Esophagus squamous epithelium (tissue), 5 donors: ENCODE results near the gene VPREB3. TPM values are rescaled to one million over a fixed set of nuclear protein-coding genes. Genes with fewer than 3 reads are reported as not detected.
A peak's percentile ranks its signal among the peaks of the same experiment; 100 is the strongest.

Source experiments
- DNase-seq: peaks from one replicate; lab custom pipeline; 2025; lab: John Stamatoyannopoulos, UW
- H3K27ac ChIP-seq, 4 donors: fragments of 200-600 bp; sonication (generic); one replicate each; pipeline ENCODE4 v1.5.1; 2016 to 2019; ENCODE audit warnings: mild to moderate bottlenecking in 1 of 4
- H3K27me3 ChIP-seq, 4 donors: fragments of 200-600 bp; sonication (generic); 1 replicate in 3 of 4; 2 replicates in 1 of 4; pipeline versions ENCODE4 v1.5.1 to v1.6.0; 2017 to 2021; ENCODE audit warnings: antibody characterized with exemption in 1 of 4
- H3K36me3 ChIP-seq, 3 donors: fragments of 200-600 bp; sonication (generic); one replicate each; pipeline ENCODE4 v1.5.1; 2016 to 2019
- H3K4me1 ChIP-seq, 3 donors: fragments of 200-600 bp; sonication (generic); one replicate each; pipeline ENCODE4 v1.5.1; 2017 to 2019
- H3K4me3 ChIP-seq, 4 donors: fragments of 200-600 bp; sonication (generic); 1 replicate in 3 of 4; 2 replicates in 1 of 4; pipeline ENCODE4 v1.5.1; 2016 to 2019; ENCODE audit warnings: mild to moderate bottlenecking in 2 of 4, moderate library complexity in 1 of 4
- H3K9me3 ChIP-seq, 3 donors: fragments of 200-600 bp; sonication (generic); one replicate each; pipeline ENCODE4 v1.5.1; 2016 to 2019
- POLR2A ChIP-seq, 4 donors: fragments of 450-650 bp; IDR thresholded peaks; one replicate each; pipeline ENCODE4 v1.6.1; 2017; ENCODE audit warnings: antibody characterized with exemption in 4 of 4, mild to moderate bottlenecking in 4 of 4, moderate library complexity in 3 of 4
- WGBS, 2 donors: methylation state at CpG; one replicate each; pipeline ENCODE4 v1.1.5; 2018; 5-methylcytosine and 5-hydroxymethylcytosine counted together
- intact Hi-C: fragments of 100-400 bp; cut with DNase I; formaldehyde crosslinking; loops from one replicate; pipeline ENCODE4 v1.15.0; 2022
- total RNA-seq, 4 donors: library from RNA; depleted of rRNA; stranded (reverse); fragments of >200 nt; gene quantifications; one replicate each; pipeline ENCODE4 v1.1.0, GENCODE V29; 2016
- TF ChIP-seq, protein P1 (sequence below), 6 experiments: fragments of 450-650 bp in 4 of 6; fragments of 200-600 bp in 2 of 6; sonication (generic) in 2 of 6; IDR thresholded peaks; one replicate each; pipeline ENCODE4 v1.5.1; 2016 to 2019; ENCODE audit warnings: antibody characterized with exemption in 6 of 6, mild to moderate bottlenecking in 4 of 6, moderate library complexity in 4 of 6
- donor health status: DM: yes; HTN: yes; CAD: no.

Gene VPREB3, protein sequence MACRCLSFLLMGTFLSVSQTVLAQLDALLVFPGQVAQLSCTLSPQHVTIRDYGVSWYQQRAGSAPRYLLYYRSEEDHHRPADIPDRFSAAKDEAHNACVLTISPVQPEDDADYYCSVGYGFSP
- total RNA-seq = not detected

DNA sequence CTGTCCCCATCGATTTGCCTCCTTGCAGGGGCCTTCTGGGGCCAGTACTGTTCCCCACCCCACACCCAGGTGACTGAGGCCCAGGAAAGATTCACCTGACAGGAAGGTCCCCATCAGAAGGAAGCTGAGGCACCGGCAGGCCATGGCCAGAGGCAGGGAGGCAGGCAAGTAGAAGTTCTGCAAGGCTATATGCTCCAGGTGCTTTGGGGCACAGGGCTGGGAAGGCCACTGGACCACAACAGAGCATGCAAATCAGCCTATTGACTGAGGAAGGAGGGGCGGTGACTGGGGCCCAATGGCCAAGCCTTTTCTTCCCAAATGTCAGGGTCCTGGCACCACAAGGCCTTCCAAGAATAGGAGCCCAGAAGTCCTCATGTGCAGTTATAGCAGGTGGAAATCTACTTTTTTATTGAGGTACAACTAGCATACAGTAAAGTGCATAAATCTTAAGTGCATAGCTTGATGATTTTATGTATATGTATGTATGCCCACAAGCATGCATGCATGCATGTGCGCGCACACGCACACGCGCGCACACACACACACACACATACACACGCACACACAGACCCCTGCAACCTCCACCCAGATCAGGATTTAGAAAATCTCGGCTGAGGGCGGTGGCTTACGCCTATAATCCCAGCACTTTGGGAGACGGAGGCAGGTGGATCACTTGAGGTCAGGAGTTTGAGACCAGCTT lies at the start of gene VPREB3:
TSS of gene VPREB3 (minus strand) at position 206 of the 700 bp plus-strand sequence. CDS start at position 144, 62 bp downstream.
- no peaks in the 10 kb centered on the region for H3K36me3 ChIP-seq
- no peak within 1 kb of the TSS for H3K4me3 ChIP-seq
- intact Hi-C loops = no loop called here
- DNase-seq = no peak
- H3K27me3 ChIP-seq = no peaks in the 10 kb centered on the region
- H3K4me1 ChIP-seq = peaks cover 0 to 33% (median 7%) of the 10 kb centered on the region in 3 donors
- WGBS, 2 donors = 88 to 89% methylated on average over 10 to 11 of the region's 14 CpGs
- H3K9me3 ChIP-seq = no peaks in the 10 kb centered on the region
- H3K27ac ChIP-seq = no peak within 1 kb of the TSS
- TF ChIP-seq, protein P1, sequence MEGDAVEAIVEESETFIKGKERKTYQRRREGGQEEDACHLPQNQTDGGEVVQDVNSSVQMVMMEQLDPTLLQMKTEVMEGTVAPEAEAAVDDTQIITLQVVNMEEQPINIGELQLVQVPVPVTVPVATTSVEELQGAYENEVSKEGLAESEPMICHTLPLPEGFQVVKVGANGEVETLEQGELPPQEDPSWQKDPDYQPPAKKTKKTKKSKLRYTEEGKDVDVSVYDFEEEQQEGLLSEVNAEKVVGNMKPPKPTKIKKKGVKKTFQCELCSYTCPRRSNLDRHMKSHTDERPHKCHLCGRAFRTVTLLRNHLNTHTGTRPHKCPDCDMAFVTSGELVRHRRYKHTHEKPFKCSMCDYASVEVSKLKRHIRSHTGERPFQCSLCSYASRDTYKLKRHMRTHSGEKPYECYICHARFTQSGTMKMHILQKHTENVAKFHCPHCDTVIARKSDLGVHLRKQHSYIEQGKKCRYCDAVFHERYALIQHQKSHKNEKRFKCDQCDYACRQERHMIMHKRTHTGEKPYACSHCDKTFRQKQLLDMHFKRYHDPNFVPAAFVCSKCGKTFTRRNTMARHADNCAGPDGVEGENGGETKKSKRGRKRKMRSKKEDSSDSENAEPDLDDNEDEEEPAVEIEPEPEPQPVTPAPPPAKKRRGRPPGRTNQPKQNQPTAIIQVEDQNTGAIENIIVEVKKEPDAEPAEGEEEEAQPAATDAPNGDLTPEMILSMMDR (IDR thresholded peaks at IDR 0.05) = no peak
- TF ChIP-seq POLR2A (IDR thresholded peaks at IDR 0.05) = no peak

DNA sequence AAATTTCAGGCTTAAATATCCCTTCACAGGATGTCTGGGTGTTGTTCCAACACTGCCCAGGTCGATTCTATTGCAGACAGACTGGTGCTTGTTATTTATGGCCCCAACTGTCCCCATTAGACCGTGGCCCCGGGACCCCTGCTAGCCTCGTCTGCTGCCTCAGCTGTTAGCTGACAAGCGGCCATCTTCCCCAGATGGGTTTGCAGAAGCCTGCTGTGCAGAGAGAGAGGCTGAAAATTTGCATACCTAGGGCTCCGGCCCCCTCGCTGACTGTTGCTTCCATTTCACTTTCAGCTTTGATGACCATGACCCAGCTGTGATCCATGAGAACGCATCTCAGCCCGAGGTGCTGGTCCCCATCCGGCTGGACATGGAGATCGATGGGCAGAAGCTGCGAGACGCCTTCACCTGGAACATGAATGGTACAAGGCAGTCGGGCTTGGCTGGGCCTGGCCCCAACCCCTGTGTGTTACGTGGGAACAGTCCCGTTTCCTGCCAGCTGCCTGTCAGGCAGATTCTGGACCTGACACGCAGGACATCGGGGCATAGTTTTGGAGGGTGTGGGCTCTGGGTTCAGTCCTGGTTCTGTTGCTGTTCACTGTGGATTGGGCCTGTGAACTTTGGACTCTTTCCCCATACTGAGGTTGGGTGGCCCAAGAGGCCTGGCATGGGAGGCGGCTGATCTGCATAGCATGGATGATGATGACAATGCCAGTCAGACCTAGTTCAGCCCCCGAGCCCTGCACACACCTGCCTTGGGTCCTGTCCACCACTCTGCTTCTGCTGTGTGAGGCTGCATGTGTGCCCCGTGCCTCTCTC lies 49.0 kb upstream of the VPREB3 start:
- TF ChIP-seq, protein P1 (IDR thresholded peaks at IDR 0.05) = no peak
- no peak for TF ChIP-seq POLR2A (IDR thresholded peaks at IDR 0.05)
- Histone ChIP-seq H3K9me3 (no peaks in the 10 kb centered on the region), H3K4me3 (peak overlapping the region in 1 of 4 donors; percentile 8), H3K27ac (no peak overlapping the region), H3K4me1 (no peaks in the 10 kb centered on the region), H3K27me3 (no peaks in the 10 kb centered on the region), H3K36me3 (peaks cover 28 to 99% (median 56%) of the 10 kb centered on the region in 3 donors)
- intact Hi-C loops = no loop called here
- 75% methylated on average over 8 to 12 of the region's 21 CpGs for WGBS, 2 donors
- no peak for DNase-seq

DNA sequence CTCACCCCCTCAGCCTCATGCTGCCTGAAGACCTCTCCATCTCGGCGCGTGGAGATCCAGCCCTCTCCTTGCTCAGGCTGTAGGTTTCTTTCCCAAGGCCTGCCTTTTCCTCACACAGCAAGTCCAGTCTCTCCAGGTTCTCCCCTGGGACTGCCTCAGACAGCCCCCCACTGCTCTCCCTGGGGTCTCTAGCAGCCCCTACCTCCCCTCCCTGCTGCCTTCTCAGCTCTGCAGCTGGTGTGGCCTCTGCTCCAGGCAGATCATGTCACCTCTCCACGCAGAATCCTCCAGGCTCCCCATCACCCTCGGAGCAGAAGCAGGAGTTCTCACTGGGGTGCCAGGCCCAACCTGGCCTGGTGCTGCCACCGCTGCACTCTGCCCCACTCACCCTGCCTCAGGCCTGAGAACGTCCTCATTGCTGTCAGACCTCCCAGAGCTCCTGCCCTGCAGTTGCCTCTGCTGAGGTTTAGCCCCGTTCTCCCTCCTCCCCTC lies 47.7 kb upstream of the VPREB3 start:
- no peak for DNase-seq
- Histone ChIP-seq H3K4me1 (no peaks in the 10 kb centered on the region), H3K4me3 (no peak overlapping the region), H3K27me3 (no peaks in the 10 kb centered on the region), H3K9me3 (no peaks in the 10 kb centered on the region), H3K36me3 (peaks cover 34 to 97% (median 56%) of the 10 kb centered on the region in 3 donors), H3K27ac (no peak overlapping the region)
- TF ChIP-seq, protein P1 (IDR thresholded peaks at IDR 0.05) = no peak
- no peak for TF ChIP-seq POLR2A (IDR thresholded peaks at IDR 0.05)
- intact Hi-C loops = no loop called here
- 88 to 92% methylated on average over 6 to 8 of the region's 8 CpGs for WGBS, 2 donors

DNA sequence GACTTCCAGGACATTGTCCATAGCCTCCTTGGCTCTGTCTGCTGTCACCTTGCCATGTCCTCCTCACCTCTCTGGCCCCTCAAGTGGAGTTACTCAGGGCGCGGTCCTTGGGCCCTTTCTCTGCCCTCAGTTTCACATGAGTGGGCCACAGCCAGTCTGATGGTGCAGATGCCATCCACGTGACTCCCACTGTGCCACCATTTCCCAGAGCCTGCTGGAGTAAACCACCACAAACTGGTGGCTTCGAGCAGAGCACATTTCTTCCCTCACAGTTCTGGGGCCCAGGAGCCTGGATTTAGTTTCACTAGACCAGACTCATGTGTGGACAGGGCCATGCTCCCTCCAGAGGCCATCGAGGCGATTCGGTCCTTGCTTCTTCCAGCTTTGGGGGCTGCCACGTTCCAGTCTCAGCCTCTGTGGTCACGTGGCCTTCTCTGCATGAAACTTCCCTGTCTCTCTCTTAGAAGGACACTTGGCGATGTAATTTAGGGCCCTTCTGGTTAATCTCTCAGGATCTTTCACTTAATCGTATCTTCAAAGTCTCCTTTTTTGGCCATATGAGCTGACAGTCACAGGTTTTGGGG lies 47.1 kb upstream of the VPREB3 start:
- H3K4me1 ChIP-seq = no peaks in the 10 kb centered on the region
- no peak overlapping the region for H3K4me3 ChIP-seq
- no peaks in the 10 kb centered on the region for H3K27me3 ChIP-seq
- no peak for DNase-seq
- intact Hi-C loops = no loop called here
- no peak overlapping the region for H3K27ac ChIP-seq
- TF ChIP-seq, protein P1 (IDR thresholded peaks at IDR 0.05) = no peak
- TF ChIP-seq POLR2A (IDR thresholded peaks at IDR 0.05) = no peak
- 87 to 89% methylated on average over 6 to 9 of the region's 11 CpGs for WGBS, 2 donors
- H3K9me3 ChIP-seq = no peaks in the 10 kb centered on the region
- peaks cover 39 to 97% (median 59%) of the 10 kb centered on the region in 3 donors for H3K36me3 ChIP-seq
